ENCODE measurements around the gene RAD51B.
"Not testable (repeated sequence)": the region's sequence is repeated elsewhere in the genome, so short reads cannot be mapped to it uniquely, and the experiment has no call there.

Gene RAD51B

GRCh38 chr14:68424443-68425172 lies 605.0 kb downstream of the RAD51B start:
- no peak for DNase-seq

- DNase-seq: no peak
Measured at GRCh38 chr14:68426661-68427549, 607.3 kb downstream of the RAD51B start.

- DNase-seq: no peak
Measured at GRCh38 chr14:68427550-68427890, 607.9 kb downstream of the RAD51B start.

- DNase-seq: not testable (repeated sequence)
Measured at GRCh38 chr14:68428900-68429299, 609.3 kb downstream of the RAD51B start.

GRCh38 chr14:68434173-68434572 lies 614.6 kb downstream of the RAD51B start:
- not testable (repeated sequence) for DNase-seq

GRCh38 chr14:68435631-68436030 lies 616.1 kb downstream of the RAD51B start:
- not testable (repeated sequence) for DNase-seq

- no peak for DNase-seq
Measured at GRCh38 chr14:68439676-68440075, 620.1 kb downstream of the RAD51B start.

- DNase-seq: no peak
Measured at GRCh38 chr14:68440820-68441219, 621.2 kb downstream of the RAD51B start.

GRCh38 chr14:68441542-68441941 lies 622.0 kb downstream of the RAD51B start:
- no peak for DNase-seq

- no peak for DNase-seq
Measured at GRCh38 chr14:68442828-68443629, 623.5 kb downstream of the RAD51B start.

- DNase-seq: no peak
Measured at GRCh38 chr14:68444449-68445168, 625.0 kb downstream of the RAD51B start.

GRCh38 chr14:68446243-68447040 lies 626.9 kb downstream of the RAD51B start:
- no peak for DNase-seq

GRCh38 chr14:68447581-68448251 lies 628.1 kb downstream of the RAD51B start:
- DNase-seq: no peak

- DNase-seq: peak; percentile 8
Measured at GRCh38 chr14:68448252-68448902, 628.8 kb downstream of the RAD51B start.

- DNase-seq: no peak
Measured at GRCh38 chr14:68449561-68450181, 630.1 kb downstream of the RAD51B start.

- no peak for DNase-seq
Measured at GRCh38 chr14:68450391-68451120, 631.0 kb downstream of the RAD51B start.

- DNase-seq: no peak
Measured at GRCh38 chr14:68451696-68452373, 632.3 kb downstream of the RAD51B start.

GRCh38 chr14:68458253-68458652 lies 638.7 kb downstream of the RAD51B start:
- DNase-seq: no peak

Data from NCI-H1092 treated with DMSO at 0.1 percent for 48 hours (cell line).